CMK (cell line): Measurements from ENCODE around the gene PSMG3.

Experiments used
- DNase-seq: peaks from one replicate; pipeline ENCODE4 v3.0.0-alpha.2; 2010; ENCODE audit warnings: low read depth

Gene PSMG3

GRCh38 chr7:1558181-1558811, 11.5 kb downstream of the PSMG3 start:
- no peak for DNase-seq

GRCh38 chr7:1557771-1558170, 12.1 kb downstream of the PSMG3 start:
- DNase-seq = no peak

GRCh38 chr7:1557006-1557405, 12.8 kb downstream of the PSMG3 start:
- DNase-seq = no peak

GRCh38 chr7:1555813-1556543, 13.9 kb downstream of the PSMG3 start, which contains the start of gene TMEM184A:
Gene TMEM184A, minus strand, starts transcription at chr7:1556205. Its CDS starts 721 bp downstream, at chr7:1555484.
- DNase-seq = no peak

- peak; percentile 47 for DNase-seq
Observed at GRCh38 chr7:1555046-1555812, 14.6 kb downstream of the PSMG3 start.

GRCh38 chr7:1554333-1555045, 15.3 kb downstream of the PSMG3 start:
- DNase-seq = no peak

- DNase-seq = no peak
Observed at GRCh38 chr7:1553512-1554210, 16.2 kb downstream of the PSMG3 start.

GRCh38 chr7:1552200-1552599, 17.6 kb downstream of the PSMG3 start:
- no peak for DNase-seq

GRCh38 chr7:1550846-1551155, 19.0 kb downstream of the PSMG3 start:
- DNase-seq = no peak

- no peak for DNase-seq
Observed at GRCh38 chr7:1550005-1550845, 19.6 kb downstream of the PSMG3 start.

GRCh38 chr7:1549357-1550004, 20.4 kb downstream of the PSMG3 start:
- no peak for DNase-seq

- DNase-seq = no peak
Observed at GRCh38 chr7:1548944-1549343, 20.9 kb downstream of the PSMG3 start.

GRCh38 chr7:1548438-1548831, 21.4 kb downstream of the PSMG3 start:
- DNase-seq = no peak

- no peak for DNase-seq
Observed at GRCh38 chr7:1547777-1548437, 21.9 kb downstream of the PSMG3 start.

- DNase-seq = no peak
Observed at GRCh38 chr7:1546909-1547776, 22.7 kb downstream of the PSMG3 start.

GRCh38 chr7:1546274-1546908, 23.4 kb downstream of the PSMG3 start:
- DNase-seq = no peak

- DNase-seq = no peak
Observed at GRCh38 chr7:1545417-1546246, 24.2 kb downstream of the PSMG3 start.
